ENCODE results near the gene SHC4. TPM values are rescaled to one million over a fixed set of nuclear protein-coding genes. Genes with fewer than 3 reads are reported as not detected.

SHC4 gene
- total and polyA plus RNA-seq, 9 of the 15 experiments (the other 6 are each of a cell fraction or from before 2014, with no cell fraction given): 0.43 to 1.2 (median 0.67) TPM

- BruUV-seq (replicated peaks): no TSS peak
- Histone ChIP-seq H2AFZ (ENCODE audit: low read depth, low read length) (no peak overlapping the region), H3K4me3 (no peak overlapping the region), H3K9ac (ENCODE audit: insufficient read depth in 1 of 2, low read depth in 2 of 2, low read length in 2 of 2) (no peak overlapping the region), H3K36me3 (ENCODE audit: control insufficient read depth, insufficient read depth, low read length) (no peaks in the 10 kb centered on the region), H3K27ac (ENCODE audit: extremely low read depth, low read depth, low read length) (no peak overlapping the region), H4K20me1 (replicated peaks; ENCODE audit: control insufficient read depth, insufficient read depth, low read length) (no peaks in the 10 kb centered on the region), H3K4me1 (replicated peaks in 1 of 2; ENCODE audit: control insufficient read depth in 2 of 2, insufficient read depth in 2 of 2, low read length in 2 of 2) (no peaks in the 10 kb centered on the region), H3K79me2 (ENCODE audit: control insufficient read depth, insufficient read depth, low read length) (no peaks in the 10 kb centered on the region), H3K9me1 (ENCODE audit: control insufficient read depth, insufficient read depth, low read length) (no peaks in the 10 kb centered on the region), H3K9me3 (replicated peaks; ENCODE audit: control insufficient read depth, insufficient read depth, low read depth, low read length) (no peaks in the 10 kb centered on the region), H3K27me3 (ENCODE audit: control insufficient read depth in 2 of 2, insufficient read depth in 2 of 2, low read length in 2 of 2) (peaks cover 14 to 20% of the 10 kb centered on the region in 2 experiments), H3K4me2 (ENCODE audit: insufficient read depth, low read length) (no peak overlapping the region)
- WGBS (ENCODE audit: insufficient coverage, low coverage, missing lambda C conversion rate): 13% methylated on average over 5 of the region's 5 CpGs
- FAIRE-seq (no peak), ATAC-seq (no peak), DNase-seq (ENCODE audit: extremely low read depth in 1 of 4, low spot score in 3 of 4) (no peak)
- ChIA-PET POLR2A (interaction anchor here (0.6 kb wide), 1 partner anchor 8 kb away, joined by 4 read pairs; no protein-coding TSS in a partner anchor), CTCF (ENCODE audit: low intra/inter-chr PET ratio) (no interaction called here)
- TF ChIP-seq EWSR1 (IDR thresholded peaks at IDR 0.05; ENCODE audit: borderline replicate concordance, low read depth, partially characterized antibody) (no peak), ELF1 (tag; IDR thresholded peaks at IDR 0.05) (no peak), RNF2 (IDR thresholded peaks at IDR 0.05) (no peak)
- in situ Hi-C loops (cut with MboI) (no loop called here), intact Hi-C loops (cut with micrococcal nuclease) (no loop called here)
Measured at GRCh38 chr15:48954538-48954937, 9.2 kb downstream of the SHC4 start.

DNA sequence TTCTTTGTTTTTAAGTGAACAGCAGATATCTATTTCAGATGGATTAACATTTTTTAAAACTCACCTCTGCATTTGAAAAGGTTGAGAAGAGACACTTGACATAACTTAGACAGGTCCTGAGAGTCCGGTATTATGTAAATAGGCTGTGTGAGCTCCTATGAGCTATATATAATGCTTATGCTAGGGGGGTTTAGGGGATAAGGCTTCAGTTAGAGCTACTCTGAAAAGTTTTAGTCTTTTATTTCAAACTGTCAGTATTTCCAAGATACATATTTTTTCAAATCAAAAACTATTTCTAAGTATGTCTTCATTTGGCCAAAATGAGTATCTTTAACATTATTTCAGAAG, 16.9 kb downstream of the SHC4 start:
- TF ChIP-seq CEBPB (tag; IDR thresholded peaks at IDR 0.05) (no peak), RBBP5 (IDR thresholded peaks at IDR 0.05; ENCODE audit: borderline replicate concordance, insufficient read depth, low read length, poor library complexity, severe bottlenecking) (no peak), CTBP1 (IDR thresholded peaks at IDR 0.05; ENCODE audit: borderline replicate concordance) (no peak), ELK1 (CRISPR knock-in tag; IDR thresholded peaks at IDR 0.05) (no peak), CBFA2T2 (conservative IDR thresholded peaks at IDR 0.05) (no peak), POU5F1 (IDR thresholded peaks at IDR 0.05; ENCODE audit: borderline replicate concordance, low read depth, low read length, partially characterized antibody) (no peak), ZNF311 (CRISPR knock-in tag; IDR thresholded peaks at IDR 0.05) (no peak), PTRF (tag; IDR thresholded peaks at IDR 0.05) (no peak), HNRNPL (IDR thresholded peaks at IDR 0.05; ENCODE audit: low read depth, low read length) (no peak), BDP1 (IDR thresholded peaks at IDR 0.05; ENCODE audit: insufficient read depth, insufficient read length) (no peak), ZNF561 (CRISPR knock-in tag; conservative IDR thresholded peaks at IDR 0.05) (no peak)
- FAIRE-seq: no peak
- H3K9ac ChIP-seq (ENCODE audit: insufficient read depth in 1 of 2, low read depth in 2 of 2, low read length in 2 of 2): no peak overlapping the region
- H4K20me1 ChIP-seq (replicated peaks; ENCODE audit: control insufficient read depth, insufficient read depth, low read length): no peaks in the 10 kb centered on the region
- no peak overlapping the region for H3K4me2 ChIP-seq (ENCODE audit: insufficient read depth, low read length)
- CTCF ChIA-PET (ENCODE audit: low intra/inter-chr PET ratio): no interaction called here
- DNase-seq (ENCODE audit: extremely low read depth in 1 of 4, low spot score in 3 of 4): no peak
- POLR2A ChIA-PET: interaction anchor here (0.7 kb wide), 1 partner anchor 661 kb away, joined by 3 read pairs; no protein-coding TSS in a partner anchor
- H3K36me3 ChIP-seq (ENCODE audit: control insufficient read depth, insufficient read depth, low read length): no peaks in the 10 kb centered on the region
- no peaks in the 10 kb centered on the region for H3K9me3 ChIP-seq (replicated peaks; ENCODE audit: control insufficient read depth, insufficient read depth, low read depth, low read length)
- H3K9me1 ChIP-seq (ENCODE audit: control insufficient read depth, insufficient read depth, low read length): no peaks in the 10 kb centered on the region
- H3K4me3 ChIP-seq: no peak overlapping the region
- intact Hi-C loops (cut with micrococcal nuclease) (no loop called here), in situ Hi-C loops (cut with MboI) (no loop called here)
- no TSS peak for BruUV-seq (replicated peaks)
- H3K4me1 ChIP-seq (replicated peaks in 1 of 2; ENCODE audit: control insufficient read depth in 2 of 2, insufficient read depth in 2 of 2, low read length in 2 of 2): no peaks in the 10 kb centered on the region
- WGBS (ENCODE audit: insufficient coverage, low coverage, missing lambda C conversion rate): 20% methylated on average over 1 of the region's 1 CpG
- H3K79me2 ChIP-seq (ENCODE audit: control insufficient read depth, insufficient read depth, low read length): no peaks in the 10 kb centered on the region
- no peak overlapping the region for H2AFZ ChIP-seq (ENCODE audit: low read depth, low read length)
- no peak overlapping the region for H3K27ac ChIP-seq (ENCODE audit: extremely low read depth, low read depth, low read length)
- H3K27me3 ChIP-seq (ENCODE audit: control insufficient read depth in 2 of 2, insufficient read depth in 2 of 2, low read length in 2 of 2): peaks cover 0 to 4% of the 10 kb centered on the region in 2 experiments; a peak in 2 of 5 replicates
- ATAC-seq: no peak

Measured in K562 (cell line).